DLD1 (cell line): ENCODE results near the gene LCMT1.
"Not testable (repeated sequence)": the region's sequence is repeated elsewhere in the genome, so short reads cannot be mapped to it uniquely, and the experiment has no call there.

ENCODE experiments used
- in situ Hi-C: cut with HindIII; loops from 2 replicates; pipeline ENCODE4 v1.10.0; 2017; ENCODE audit warnings: low sequenced_read_pairs

The LCMT1 gene

DNA sequence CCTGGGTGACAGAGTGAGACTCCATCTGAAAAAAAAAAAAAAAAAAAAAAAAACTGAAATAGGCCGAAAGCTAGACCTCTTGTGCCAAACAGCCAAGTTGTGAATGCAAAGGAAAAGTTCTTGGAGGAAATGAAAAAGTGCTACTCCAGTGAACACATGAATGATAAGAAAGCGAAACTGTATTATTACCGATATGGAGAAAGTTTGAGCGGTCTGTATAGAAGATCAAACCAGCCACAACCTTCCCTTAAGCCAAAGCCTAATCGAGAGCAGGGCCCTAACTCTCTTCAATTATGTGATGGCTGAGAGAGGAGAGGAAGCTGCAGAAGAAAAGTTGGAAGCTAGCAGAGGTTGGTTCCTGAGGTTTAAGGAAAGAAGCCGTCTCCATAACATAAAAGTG is 69.7 kb downstream of the LCMT1 start:
- in situ Hi-C loops, result not testable (repeated sequence)

DNA sequence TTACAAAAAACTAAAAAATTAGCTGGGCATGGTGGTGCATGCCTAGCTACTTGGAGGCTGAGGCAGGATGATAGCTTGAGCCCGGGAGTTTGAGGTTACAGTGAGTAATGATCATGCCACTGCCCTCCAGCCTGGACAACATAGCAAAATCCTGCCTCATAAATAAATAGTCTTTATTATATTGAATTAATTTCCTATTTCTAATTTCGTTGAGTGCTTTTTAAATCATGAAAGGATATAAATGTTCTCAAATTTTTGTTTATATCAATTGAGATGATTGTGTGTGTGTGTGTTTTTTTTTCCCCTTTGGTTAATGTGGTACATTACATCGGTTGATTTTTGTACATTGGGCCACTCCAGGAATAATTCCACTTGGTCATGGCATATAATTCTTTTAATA is 73.2 kb downstream of the LCMT1 start:
- in situ Hi-C loops, result no loop called here

DNA sequence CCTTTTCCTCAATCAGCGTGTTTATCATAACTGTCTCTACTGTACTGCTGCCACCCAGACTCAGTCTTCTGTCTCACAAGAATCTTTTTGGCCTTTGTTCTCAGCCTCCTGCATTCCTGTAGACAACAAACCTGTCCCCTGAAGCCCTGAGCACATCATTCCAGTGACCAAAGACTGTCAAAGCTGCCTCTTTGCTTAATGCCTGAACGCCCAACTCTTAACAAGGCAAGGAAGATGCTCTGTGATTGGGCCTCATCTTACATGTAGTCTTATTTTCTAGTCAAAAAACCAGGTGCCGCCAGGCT is 75.9 kb downstream of the LCMT1 start:
- in situ Hi-C loops, result no loop called here

DNA sequence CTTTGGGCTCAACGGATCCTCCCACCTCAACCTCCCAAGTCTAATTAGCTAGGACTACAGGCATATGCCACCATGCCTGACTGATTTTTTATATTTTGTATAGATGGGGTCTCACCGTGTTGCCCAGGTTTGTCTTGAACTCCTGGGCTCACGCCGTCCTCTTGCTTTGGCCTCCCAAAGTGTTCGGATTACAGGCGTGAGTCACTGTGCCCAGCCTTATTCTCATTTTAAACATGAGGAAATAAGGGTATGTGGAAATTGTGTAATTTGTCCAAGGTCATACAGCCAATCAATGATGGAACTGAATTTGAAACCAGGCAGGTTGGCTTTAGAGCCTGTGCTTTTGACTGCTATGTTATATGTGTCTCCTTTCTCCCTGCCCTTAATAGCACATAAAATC is 77.8 kb downstream of the LCMT1 start:
- in situ Hi-C loops, result no loop called here

DNA sequence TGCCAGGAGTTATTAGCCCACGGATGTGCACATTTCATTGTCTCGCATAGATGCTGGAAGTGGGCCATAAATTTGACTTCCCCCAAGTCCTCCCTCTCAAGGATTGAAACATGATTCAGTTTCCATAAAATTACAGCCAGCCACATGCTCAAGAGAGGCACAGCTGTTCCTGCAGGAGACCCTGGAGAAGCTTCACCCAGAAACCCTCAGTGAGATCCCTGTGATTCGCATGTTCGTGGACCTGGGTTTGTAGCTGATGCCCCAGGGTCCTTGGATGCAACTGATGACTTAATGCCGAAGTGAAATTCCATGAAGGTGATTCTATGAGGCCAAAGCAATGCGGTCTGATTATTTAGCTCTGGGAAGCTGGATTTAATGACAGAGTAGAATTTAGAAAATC is 80.6 kb downstream of the LCMT1 start:
- in situ Hi-C loops, result no loop called here

DNA sequence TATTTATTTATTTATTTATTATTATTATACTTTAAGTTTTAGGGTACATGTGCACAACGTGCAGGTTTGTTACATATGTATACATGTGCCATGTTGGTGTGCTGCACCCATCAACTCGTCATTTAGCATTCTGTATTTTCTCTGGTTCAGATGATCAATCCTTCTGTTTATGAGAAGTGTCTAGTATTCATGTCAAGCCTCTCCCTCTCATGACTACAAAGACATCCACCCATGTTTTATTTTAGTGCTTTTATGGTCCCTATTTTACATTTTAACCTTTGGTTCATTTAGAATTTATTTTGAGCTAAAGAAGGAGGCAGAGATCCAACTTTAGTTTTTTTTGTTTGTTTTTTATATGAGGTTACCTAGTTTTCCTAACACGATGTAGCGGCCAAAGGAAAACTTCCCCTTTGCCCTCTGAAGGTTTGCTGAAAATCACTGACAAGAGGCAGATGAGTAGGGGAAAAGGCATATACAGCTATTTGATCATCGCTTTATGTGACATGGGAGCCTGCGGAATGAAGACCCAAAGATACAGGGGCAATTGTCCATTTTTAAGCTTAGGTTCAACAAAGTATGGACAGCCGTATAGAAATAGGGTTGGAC is 82.8 kb downstream of the LCMT1 start:
- in situ Hi-C loops, result no loop called here

DNA sequence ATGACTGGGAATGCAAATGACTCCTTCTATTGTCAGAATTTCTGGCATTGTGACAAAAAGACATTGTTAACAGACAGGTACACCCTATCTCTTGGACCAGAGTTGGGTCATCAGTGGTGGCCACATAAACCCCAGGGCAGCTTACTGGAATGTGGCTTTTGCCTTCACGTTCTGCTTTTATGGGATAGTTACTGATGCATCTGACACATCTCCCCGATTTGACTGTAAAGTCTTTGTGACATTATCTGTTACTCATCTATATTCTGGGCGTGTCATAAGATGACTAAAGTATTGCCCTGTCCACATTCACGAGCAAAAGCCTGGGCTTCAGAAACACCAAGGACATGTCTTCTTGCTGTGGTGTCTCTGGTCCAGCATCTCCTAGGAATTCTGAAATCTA is 86.5 kb downstream of the LCMT1 start:
- in situ Hi-C loops, result no loop called here

DNA sequence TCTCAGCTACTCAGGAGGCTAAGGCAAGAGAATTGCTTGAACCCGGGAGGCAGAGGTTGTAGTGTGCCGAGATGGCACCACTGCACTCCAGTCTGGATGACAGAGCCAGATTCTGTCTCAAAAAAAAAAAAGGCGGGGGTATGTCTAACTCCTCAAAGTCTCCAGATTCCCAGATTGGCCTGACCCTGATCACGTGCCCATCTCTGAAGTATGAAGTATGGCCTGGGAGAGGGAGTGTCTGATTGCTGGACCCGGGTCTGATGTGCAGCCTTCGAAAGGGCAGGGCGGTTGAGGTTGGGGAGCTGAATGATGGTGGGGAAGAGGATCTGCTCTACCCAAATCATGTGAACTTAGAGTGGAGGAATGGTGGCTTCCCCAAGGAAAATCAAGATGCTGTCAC is 87.9 kb downstream of the LCMT1 start:
- in situ Hi-C loops, result no loop called here

DNA sequence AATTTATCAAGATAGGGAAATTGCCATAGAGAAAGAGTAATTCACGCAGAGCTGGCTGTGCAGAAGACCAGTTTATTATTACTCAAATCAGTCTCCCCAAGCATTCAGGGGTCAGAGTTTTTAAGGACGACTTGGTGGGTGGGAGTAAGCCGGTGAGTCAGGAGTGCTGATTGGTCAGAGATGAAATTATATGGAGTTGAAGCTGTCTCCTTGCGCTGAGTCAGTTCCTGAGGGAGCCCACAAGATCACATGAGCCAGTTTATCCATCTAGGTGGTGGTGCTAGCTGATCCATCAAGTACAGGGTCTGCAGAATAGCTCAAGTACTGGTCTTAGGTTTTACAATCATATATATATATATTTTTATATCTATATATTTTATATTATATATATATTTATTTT is 99.2 kb downstream of the LCMT1 start:
- in situ Hi-C loops, result no loop called here

DNA sequence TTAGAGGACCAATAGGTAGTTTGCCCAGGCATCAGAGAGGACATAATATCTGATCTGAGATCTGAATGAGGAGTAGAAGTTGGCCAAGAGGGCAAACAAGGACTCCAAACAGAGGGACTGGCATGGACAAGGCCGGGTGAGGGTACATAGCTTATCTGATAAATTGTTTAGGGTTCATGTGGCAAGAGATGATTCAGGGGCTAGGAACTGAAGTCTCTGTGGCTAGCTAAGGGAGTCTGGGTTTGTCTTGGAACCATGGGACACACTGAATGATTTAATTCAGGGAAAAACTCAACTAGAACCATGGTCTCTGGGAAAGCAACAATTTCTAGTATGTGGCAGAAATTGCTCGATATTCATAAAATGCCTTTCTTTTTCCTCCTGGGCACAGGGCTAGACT is 101.1 kb downstream of the LCMT1 start:
- in situ Hi-C loops, result no loop called here

DNA sequence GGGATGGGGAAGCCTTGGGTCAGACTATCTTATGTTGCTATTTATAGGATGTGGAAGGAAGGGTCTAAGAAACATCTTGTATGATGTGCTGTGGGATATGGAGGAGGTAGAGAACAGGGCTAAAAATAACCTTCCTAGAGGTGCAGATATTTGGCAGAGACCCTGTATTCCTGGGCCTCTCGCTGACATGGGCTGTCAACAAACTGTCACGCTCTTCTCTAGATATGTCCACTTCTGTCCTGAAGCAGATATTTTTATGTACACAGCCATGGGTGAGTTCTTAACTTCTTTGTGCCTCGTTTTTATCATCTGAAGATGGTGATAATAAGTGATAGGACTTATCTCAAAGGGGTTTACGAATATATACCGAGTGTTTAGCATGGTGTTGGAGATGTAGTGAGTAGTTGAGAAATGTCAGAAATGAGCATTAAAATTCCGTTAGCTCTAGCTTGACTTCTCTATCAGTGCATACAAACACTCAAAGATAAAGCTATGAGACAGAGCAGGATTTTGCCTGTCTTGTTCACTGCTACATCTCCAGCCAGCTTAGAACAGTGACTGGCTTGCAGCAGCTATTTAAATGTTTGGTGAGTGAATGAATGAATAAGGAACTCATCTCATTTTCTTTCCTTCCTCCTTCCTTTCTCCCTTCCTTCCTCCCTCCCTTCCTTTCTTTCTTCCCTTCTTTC is 102.3 kb downstream of the LCMT1 start:
- in situ Hi-C loops, result no loop called here

DNA sequence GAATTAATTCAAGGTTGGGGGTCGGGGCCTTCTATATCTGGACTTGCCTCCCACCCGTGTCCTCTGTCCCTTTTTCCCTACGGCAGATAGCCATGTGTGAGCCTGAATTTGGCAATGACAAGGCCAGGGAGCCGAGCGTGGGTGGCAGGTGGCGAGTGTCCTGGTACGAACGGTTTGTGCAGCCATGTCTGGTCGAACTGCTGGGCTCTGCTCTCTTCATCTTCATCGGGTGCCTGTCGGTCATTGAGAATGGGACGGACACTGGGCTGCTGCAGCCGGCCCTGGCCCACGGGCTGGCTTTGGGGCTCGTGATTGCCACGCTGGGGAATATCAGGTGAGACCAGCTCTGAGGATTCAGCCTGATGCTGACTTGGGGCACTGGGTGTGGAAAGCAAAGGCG is 105.6 kb downstream of the LCMT1 start:
- in situ Hi-C loops, result no loop called here

DNA sequence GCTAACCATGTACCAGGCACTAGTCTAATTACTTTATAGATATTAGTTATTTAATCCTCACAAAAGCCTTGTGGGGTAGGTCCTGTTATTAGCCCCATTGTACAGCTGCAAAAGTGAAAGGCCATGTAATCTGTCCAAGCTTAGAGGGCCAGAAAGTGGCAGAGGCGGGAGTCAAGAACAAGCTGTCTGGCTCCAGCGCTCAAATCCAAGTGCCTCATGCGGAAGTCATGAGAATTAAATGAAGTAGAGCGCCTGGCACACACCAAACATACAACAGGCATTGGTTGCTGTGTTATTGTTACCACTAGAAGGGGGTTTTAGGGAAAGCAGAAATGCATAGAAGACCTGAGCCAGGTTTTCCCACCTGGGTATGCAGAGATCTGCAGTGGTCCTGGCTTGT is 106.4 kb downstream of the LCMT1 start:
- in situ Hi-C loops, result no loop called here

DNA sequence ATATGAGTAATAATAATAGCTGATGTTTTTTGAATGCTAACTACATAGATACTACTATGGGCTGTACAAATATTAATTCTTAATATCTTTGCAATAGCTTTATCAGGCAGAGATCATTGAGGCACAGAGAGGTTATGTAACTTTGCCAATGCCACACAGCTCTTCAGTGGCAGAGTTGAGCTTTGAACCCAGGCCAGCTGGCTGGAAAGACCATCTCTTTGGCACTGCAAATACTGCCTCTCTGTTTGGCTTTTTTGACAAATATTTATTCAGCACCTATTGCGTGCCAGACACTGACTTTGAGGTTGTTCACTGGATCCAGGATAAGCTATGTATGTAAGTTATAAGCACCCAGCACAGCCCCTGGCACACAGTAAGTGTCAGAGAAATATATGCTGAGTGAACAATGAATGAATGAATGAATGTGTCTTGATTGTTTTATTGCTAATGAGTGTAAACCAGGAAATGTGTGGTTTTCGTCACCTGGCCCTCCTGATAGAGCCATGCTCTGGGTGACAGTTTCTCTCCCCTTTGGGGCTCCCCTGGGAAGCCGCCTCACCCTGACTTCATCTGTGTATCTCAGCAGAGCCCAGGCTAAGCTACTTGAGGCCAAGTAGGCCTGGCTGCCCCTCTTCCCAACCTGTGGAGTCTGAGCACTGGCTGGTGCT is 107.7 kb downstream of the LCMT1 start:
- in situ Hi-C loops, result no loop called here

DNA sequence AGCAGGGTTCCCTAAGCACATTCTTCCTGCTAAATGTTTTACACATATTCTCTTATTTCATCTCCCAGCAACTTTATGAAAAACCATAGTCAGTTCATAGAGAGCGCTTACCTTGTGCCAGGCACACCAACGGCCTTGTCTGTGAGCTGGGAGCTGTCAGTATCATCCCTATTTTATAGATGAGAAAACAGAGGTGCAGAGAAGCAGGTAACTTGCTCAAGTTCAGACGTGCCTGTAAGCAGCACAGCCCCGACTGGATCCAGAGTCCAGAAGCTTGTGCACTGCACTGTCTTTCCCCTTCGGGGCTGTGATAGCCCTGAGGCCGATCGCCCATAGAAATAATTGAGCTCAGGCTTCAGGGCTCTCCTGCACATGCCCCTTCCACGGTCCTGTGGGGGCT is 111.4 kb downstream of the LCMT1 start:
- in situ Hi-C loops, result no loop called here

DNA sequence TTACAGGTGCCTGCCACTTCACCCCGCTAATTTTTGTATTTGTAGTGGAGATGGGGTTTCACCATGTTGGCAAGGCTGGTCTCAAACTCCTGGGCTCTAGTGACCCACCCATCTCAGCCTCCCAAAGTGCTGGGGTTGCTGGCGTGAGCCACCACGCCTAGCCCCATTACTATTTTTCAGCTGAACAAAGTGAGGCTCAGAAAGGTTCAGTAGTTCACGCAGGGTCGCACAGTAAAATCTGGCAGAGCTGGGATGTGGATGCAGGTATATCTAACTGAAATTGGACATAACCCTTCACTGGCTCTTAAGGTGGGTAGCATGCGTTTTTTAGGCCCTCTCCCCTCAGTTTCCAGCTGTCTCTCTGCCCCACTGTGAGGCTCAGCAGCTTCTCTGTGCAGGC is 112.4 kb downstream of the LCMT1 start:
- in situ Hi-C loops, result no loop called here

DNA sequence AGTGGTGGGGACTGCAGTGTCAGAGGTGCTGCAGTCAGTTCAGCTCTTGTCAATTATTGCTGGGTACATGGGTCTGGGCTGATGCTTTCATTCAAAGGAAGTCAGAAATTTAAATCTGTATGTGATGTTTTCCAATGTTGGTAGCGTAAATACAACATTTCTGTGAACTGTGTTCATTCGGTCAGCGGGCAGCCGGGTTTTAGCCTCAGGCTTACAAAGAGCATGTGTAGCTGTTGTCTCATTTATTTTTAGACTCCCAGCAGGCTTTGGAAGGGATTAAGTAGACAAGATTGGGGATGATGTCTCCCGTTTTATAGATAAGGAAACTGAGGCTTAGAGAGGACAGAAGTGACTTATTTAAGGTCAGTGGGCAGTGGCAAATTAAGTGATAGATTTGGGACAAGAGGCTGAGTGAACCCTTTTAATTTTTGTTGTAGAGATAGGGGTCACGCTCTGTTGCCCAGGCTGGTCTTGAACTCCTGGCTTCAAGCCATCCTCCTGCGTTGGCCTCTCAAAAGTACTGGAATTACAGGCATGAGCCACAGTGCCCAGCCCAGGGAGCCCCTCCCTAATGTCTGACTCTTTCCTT is 113.3 kb downstream of the LCMT1 start:
- in situ Hi-C loops, result no loop called here
